Astrocyte (in vitro differentiated cells and primary cell): Measurements from ENCODE around the gene RGS21. TPM values are rescaled to one million over a fixed set of nuclear protein-coding genes. Genes with fewer than 3 reads are reported as not detected.

Experiments
- DNase-seq: peaks from one replicate; pipeline ENCODE4 v3.0.0-alpha.2; 2010; ENCODE audit warnings: low read depth
- FAIRE-seq: peaks from 2 replicates; lab custom pipeline; 2011; peaks lifted over from hg19 to GRCh38; lab: Jason Lieb, UNC
- H2AFZ ChIP-seq: 2 replicates; pipeline ENCODE4 v1.6.0; 2012; ENCODE audit warnings: low read depth, low read length, inconsistent platforms
- H3K27ac ChIP-seq: 2 replicates; pipeline ENCODE4 v1.5.1; 2011; ENCODE audit warnings: low read depth, low read length, inconsistent platforms
- H3K27me3 ChIP-seq: 2 replicates; pipeline ENCODE4 v1.6.0; 2011; ENCODE audit warnings: low read length, inconsistent platforms; ENCODE audit not compliant: insufficient read depth
- H3K36me3 ChIP-seq: 2 replicates; pipeline ENCODE4 v1.5.1; 2011; ENCODE audit warnings: low read length, inconsistent platforms; ENCODE audit not compliant: insufficient read depth
- H3K4me1 ChIP-seq: 2 replicates; pipeline ENCODE4 v1.5.1; 2011; ENCODE audit warnings: low read length, inconsistent platforms; ENCODE audit not compliant: insufficient read depth
- H3K4me2 ChIP-seq: 2 replicates; pipeline ENCODE4 v1.6.0; 2012; ENCODE audit warnings: low read length, inconsistent platforms
- H3K4me3 ChIP-seq: 2 replicates; pipeline ENCODE4 v1.5.1; 2011; ENCODE audit warnings: low read depth, mild to moderate bottlenecking, low read length, inconsistent platforms; ENCODE audit not compliant: insufficient read depth
- H3K79me2 ChIP-seq: 2 replicates; pipeline ENCODE4 v1.6.0; 2012; ENCODE audit warnings: mild to moderate bottlenecking, low read length, inconsistent platforms; ENCODE audit not compliant: insufficient read depth
- H3K9ac ChIP-seq: 2 replicates; pipeline ENCODE4 v1.6.0; 2012; ENCODE audit warnings: mild to moderate bottlenecking, low read length, inconsistent platforms
- H3K9me3 ChIP-seq: 2 replicates; pipeline ENCODE4 v1.5.1; 2012; ENCODE audit warnings: low read depth, mild to moderate bottlenecking, low read length, inconsistent platforms; ENCODE audit not compliant: insufficient read depth
- H4K20me1 ChIP-seq: 2 replicates; pipeline ENCODE4 v1.6.0; 2012; ENCODE audit warnings: low read length, inconsistent platforms; ENCODE audit not compliant: insufficient read depth
- H3K27ac Mint-ChIP-seq: one replicate; pipeline ENCODE4 v1.8.0; 2021; ENCODE audit warnings: mild to moderate bottlenecking, mixed read lengths; ENCODE audit not compliant: unreplicated experiment
- H3K27me3 Mint-ChIP-seq: one replicate; pipeline ENCODE4 v1.8.0; 2021; ENCODE audit warnings: low read depth, mixed read lengths; ENCODE audit not compliant: unreplicated experiment
- H3K36me3 Mint-ChIP-seq: one replicate; pipeline ENCODE4 v1.8.0; 2021; ENCODE audit warnings: low read depth, mixed read lengths; ENCODE audit not compliant: unreplicated experiment
- H3K4me1 Mint-ChIP-seq: one replicate; pipeline ENCODE4 v1.8.0; 2021; ENCODE audit warnings: low read depth, mixed read lengths; ENCODE audit not compliant: unreplicated experiment
- H3K4me3 Mint-ChIP-seq: one replicate; pipeline ENCODE4 v1.8.0; 2021; ENCODE audit warnings: mild to moderate bottlenecking, moderate library complexity, mixed read lengths; ENCODE audit not compliant: unreplicated experiment
- H3K9me3 Mint-ChIP-seq: one replicate; pipeline ENCODE4 v1.8.0; 2021; ENCODE audit warnings: mild to moderate bottlenecking, mixed read lengths; ENCODE audit not compliant: unreplicated experiment
- EZH2 ChIP-seq: IDR thresholded peaks from 2 replicates; pipeline ENCODE4 v1.6.1; 2012; ENCODE audit warnings: mild to moderate bottlenecking, low read length, inconsistent platforms; ENCODE audit not compliant: insufficient read depth
- total RNA-seq: library from RNA; stranded (reverse); gene quantifications from 2 replicates; pipeline ENCODE4 v1.2.1, GENCODE V29; 2021
- TF ChIP-seq, protein P1 (sequence below): IDR thresholded peaks from 2 replicates; pipeline ENCODE4 v1.5.1; 2011; ENCODE audit warnings: low read depth, mild to moderate bottlenecking, inconsistent platforms, low read length, moderate library complexity; ENCODE audit not compliant: insufficient read depth

The RGS21 gene
- total RNA-seq, 1 donor from 2014 or later = not detected

DNA sequence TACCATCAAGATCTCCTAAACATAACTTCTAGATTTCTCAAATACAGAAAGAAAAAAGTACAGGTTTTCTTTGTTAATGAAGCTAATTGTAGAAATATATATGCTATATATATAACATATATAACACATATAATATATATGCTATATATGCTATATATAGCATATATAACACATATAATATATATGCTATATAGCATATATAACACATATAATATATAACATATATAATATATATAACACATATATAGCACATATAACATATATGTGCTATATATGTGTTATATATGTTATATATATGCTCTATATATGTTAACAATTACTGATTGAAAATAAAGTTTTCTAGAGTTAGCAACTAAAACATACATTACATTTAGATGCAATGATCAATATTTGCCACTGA is 34.8 kb downstream of the RGS21 start:
- H3K27ac Mint-ChIP-seq = no peak overlapping the region
- Histone ChIP-seq H2AFZ (no peak overlapping the region), H3K4me1 (no peaks in the 10 kb centered on the region), H3K36me3 (no peaks in the 10 kb centered on the region), H3K4me3 (no peak overlapping the region), H3K27me3 (no peaks in the 10 kb centered on the region), H3K79me2 (no peaks in the 10 kb centered on the region), H3K27ac (no peak overlapping the region), H3K4me2 (no peak overlapping the region), H4K20me1 (no peaks in the 10 kb centered on the region), H3K9me3 (no peaks in the 10 kb centered on the region), H3K9ac (no peak overlapping the region)
- TF ChIP-seq, protein P1, sequence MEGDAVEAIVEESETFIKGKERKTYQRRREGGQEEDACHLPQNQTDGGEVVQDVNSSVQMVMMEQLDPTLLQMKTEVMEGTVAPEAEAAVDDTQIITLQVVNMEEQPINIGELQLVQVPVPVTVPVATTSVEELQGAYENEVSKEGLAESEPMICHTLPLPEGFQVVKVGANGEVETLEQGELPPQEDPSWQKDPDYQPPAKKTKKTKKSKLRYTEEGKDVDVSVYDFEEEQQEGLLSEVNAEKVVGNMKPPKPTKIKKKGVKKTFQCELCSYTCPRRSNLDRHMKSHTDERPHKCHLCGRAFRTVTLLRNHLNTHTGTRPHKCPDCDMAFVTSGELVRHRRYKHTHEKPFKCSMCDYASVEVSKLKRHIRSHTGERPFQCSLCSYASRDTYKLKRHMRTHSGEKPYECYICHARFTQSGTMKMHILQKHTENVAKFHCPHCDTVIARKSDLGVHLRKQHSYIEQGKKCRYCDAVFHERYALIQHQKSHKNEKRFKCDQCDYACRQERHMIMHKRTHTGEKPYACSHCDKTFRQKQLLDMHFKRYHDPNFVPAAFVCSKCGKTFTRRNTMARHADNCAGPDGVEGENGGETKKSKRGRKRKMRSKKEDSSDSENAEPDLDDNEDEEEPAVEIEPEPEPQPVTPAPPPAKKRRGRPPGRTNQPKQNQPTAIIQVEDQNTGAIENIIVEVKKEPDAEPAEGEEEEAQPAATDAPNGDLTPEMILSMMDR = no peak
- TF ChIP-seq EZH2 = no peak
- FAIRE-seq (no peak), DNase-seq (no peak)
- no peaks in the 10 kb centered on the region for H3K9me3 Mint-ChIP-seq
- H3K4me1 Mint-ChIP-seq = no peaks in the 10 kb centered on the region
- H3K27me3 Mint-ChIP-seq = no peaks in the 10 kb centered on the region
- H3K36me3 Mint-ChIP-seq = no peaks in the 10 kb centered on the region
- H3K4me3 Mint-ChIP-seq = no peak overlapping the region

DNA sequence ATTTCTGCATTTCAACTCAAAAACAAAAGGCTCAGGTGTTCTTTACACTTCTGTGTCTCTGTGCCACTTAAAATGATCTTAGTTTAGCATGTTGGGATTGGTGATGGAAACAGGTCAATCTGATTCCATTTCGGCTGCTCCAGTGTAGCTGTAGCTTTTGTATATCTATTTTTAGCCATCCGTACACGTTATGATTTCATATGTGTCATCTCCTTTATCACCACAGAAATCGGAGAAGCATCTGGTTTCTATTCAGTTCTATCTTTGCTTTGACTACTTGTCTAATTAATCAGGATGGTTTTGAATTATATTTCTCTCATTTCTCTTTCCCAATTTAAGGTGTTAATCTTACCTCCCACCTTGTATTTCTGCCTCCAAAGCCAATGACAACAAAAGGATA is 41.1 kb downstream of the RGS21 start:
- H3K9me3 Mint-ChIP-seq = no peaks in the 10 kb centered on the region
- no peak overlapping the region for H2AFZ ChIP-seq
- DNase-seq = no peak
- H3K27me3 ChIP-seq = no peaks in the 10 kb centered on the region
- H3K36me3 ChIP-seq = no peaks in the 10 kb centered on the region
- TF ChIP-seq EZH2 = no peak
- TF ChIP-seq, protein P1 = no peak
- no peak overlapping the region for H3K27ac Mint-ChIP-seq
- no peak overlapping the region for H3K4me3 Mint-ChIP-seq
- H3K4me3 ChIP-seq = no peak overlapping the region
- no peak overlapping the region for H3K9ac ChIP-seq
- no peak for FAIRE-seq
- H3K79me2 ChIP-seq = no peaks in the 10 kb centered on the region
- H3K4me1 ChIP-seq = no peaks in the 10 kb centered on the region
- no peaks in the 10 kb centered on the region for H3K9me3 ChIP-seq
- no peaks in the 10 kb centered on the region for H3K36me3 Mint-ChIP-seq
- no peak overlapping the region for H3K4me2 ChIP-seq
- H3K27ac ChIP-seq = no peak overlapping the region
- no peaks in the 10 kb centered on the region for H3K4me1 Mint-ChIP-seq
- H3K27me3 Mint-ChIP-seq = peaks cover 2% of the 10 kb centered on the region
- H4K20me1 ChIP-seq = no peaks in the 10 kb centered on the region

DNA sequence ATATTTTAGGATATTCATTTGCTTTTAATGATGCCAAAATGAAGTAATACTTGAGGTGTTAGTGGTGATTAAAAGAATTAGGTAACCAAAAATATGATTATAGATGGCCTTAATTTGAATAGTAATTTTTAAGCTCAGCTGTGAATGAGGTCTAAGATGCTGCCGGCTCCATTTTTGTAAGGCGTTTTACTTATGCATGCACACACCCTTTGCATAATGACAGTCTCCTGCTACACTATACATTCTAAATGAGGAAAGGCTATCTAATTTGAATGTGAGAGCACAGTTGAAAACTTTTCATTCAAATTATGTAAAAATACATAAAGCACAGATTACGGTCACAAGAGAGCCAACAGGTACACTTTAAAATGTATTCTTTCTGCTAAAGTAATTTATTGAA is 41.6 kb downstream of the RGS21 start:
- Histone ChIP-seq H3K4me1 (no peaks in the 10 kb centered on the region), H3K27ac (no peak overlapping the region), H3K79me2 (no peaks in the 10 kb centered on the region), H3K9me3 (no peaks in the 10 kb centered on the region), H3K4me3 (no peak overlapping the region), H2AFZ (no peak overlapping the region), H3K36me3 (no peaks in the 10 kb centered on the region), H3K27me3 (no peaks in the 10 kb centered on the region), H4K20me1 (no peaks in the 10 kb centered on the region), H3K4me2 (no peak overlapping the region), H3K9ac (no peak overlapping the region)
- Mint-ChIP-seq H3K4me3 (no peak overlapping the region), H3K9me3 (no peaks in the 10 kb centered on the region), H3K27me3 (peaks cover 2% of the 10 kb centered on the region), H3K4me1 (no peaks in the 10 kb centered on the region), H3K36me3 (no peaks in the 10 kb centered on the region), H3K27ac (no peak overlapping the region)
- TF ChIP-seq EZH2 = no peak
- TF ChIP-seq, protein P1 = no peak
- FAIRE-seq (no peak), DNase-seq (no peak)
